HepG2 (cell line): Measurements from ENCODE around the gene DYNC1LI1. TPM values are rescaled to one million over a fixed set of nuclear protein-coding genes. Genes with fewer than 3 reads are reported as not detected.

Source experiments
- ATAC-seq: fragments of 200-7000 bp; cut with Tn5 transposase; 3 replicates; pipeline ENCODE4 v1.9.1; 2020; ENCODE audit warnings: mild to moderate bottlenecking, moderate library complexity
- BruUV-seq: library from RNA; stranded (reverse); fragments of 400-500 nt; replicated peaks from 2 replicates; lab custom pipeline; 2021; lab: Mats Ljungman, UMichigan
- CTCF ChIA-PET: fragments of 300-600 bp; formaldehyde crosslinking; extraction: SDS; loops from one replicate; lab custom pipeline; 2021; ENCODE audit warnings: low total read pairs, inconsistent platforms, low intra/inter-chr PET ratio; lab: Yijun Ruan, JAX
- POLR2A ChIA-PET: fragments of 350-600 bp; sonication (Branson Sonifier 250); formaldehyde crosslinking; loops from one replicate; lab custom pipeline; 2020; ENCODE audit warnings: antibody characterized with exemption, inconsistent platforms; lab: Yijun Ruan, JAX
- DNase-seq: peaks from one replicate; pipeline ENCODE4 v3.0.0-alpha.2; 2015; ENCODE audit warnings: low spot score
- FAIRE-seq: peaks from 3 replicates; lab custom pipeline; 2011; peaks lifted over from hg19 to GRCh38; lab: Jason Lieb, UNC
- H2AFZ ChIP-seq: one replicate; pipeline ENCODE4 v1.6.1; 2011; ENCODE audit warnings: low read length, inconsistent platforms
- H3K27ac ChIP-seq: fragments of 300-600 bp; 3 replicates; pipeline ENCODE4 v1.8.0; 2011; ENCODE audit warnings: mixed run types, mild to moderate bottlenecking, mixed read lengths, low read length, inconsistent platforms; ENCODE audit not compliant: insufficient read depth; ENCODE audit errors: extremely low read length
- H3K27me3 ChIP-seq, 2 experiments: fragments of 200-600 bp in 1 of 2; 2 replicates in 1 of 2; 3 replicates in 1 of 2; pipeline versions ENCODE4 v1.6.0 to v1.8.0; 2011; ENCODE audit warnings: low read length in 2 of 2, mild to moderate bottlenecking in 2 of 2, moderate library complexity in 2 of 2, inconsistent platforms in 1 of 2; ENCODE audit not compliant: insufficient read depth in 2 of 2, control insufficient read depth in 1 of 2
- H3K36me3 ChIP-seq, 2 experiments: fragments of 200-600 bp in 1 of 2; replicated peaks in 1 of 2; 2 replicates in 1 of 2; 3 replicates in 1 of 2; pipeline versions ENCODE4 v1.5.1 to v1.8.0; 2011; ENCODE audit warnings: low read length in 2 of 2, inconsistent platforms in 1 of 2; ENCODE audit not compliant: insufficient read depth in 2 of 2, control insufficient read depth in 1 of 2
- H3K4me1 ChIP-seq: 2 replicates; pipeline ENCODE4 v1.5.1; 2012; ENCODE audit warnings: low read length, inconsistent platforms; ENCODE audit not compliant: insufficient read depth
- H3K4me2 ChIP-seq: 2 replicates; pipeline ENCODE4 v1.6.0; 2011; ENCODE audit warnings: low read depth, low read length, inconsistent platforms
- H3K4me3 ChIP-seq, 3 experiments: fragments of 200-600 bp in 1 of 3; sonication (generic), shearing (Covaris generic) in 1 of 3; replicated peaks in 1 of 3; 2 replicates each; pipeline ENCODE4 v1.5.1; 2011 to 2016; ENCODE audit warnings: low read length in 3 of 3, inconsistent platforms in 2 of 3, low read depth in 2 of 3, mild to moderate bottlenecking in 2 of 3, control low read depth in 1 of 3, mixed read lengths in 1 of 3; ENCODE audit not compliant: insufficient read depth in 1 of 3
- H3K79me2 ChIP-seq: one replicate; pipeline ENCODE4 v1.6.1; 2011; ENCODE audit warnings: low read length, inconsistent platforms; ENCODE audit not compliant: insufficient read depth
- H3K9ac ChIP-seq: 2 replicates; pipeline ENCODE4 v1.6.0; 2011; ENCODE audit warnings: mild to moderate bottlenecking, low read depth, low read length, inconsistent platforms; ENCODE audit not compliant: insufficient read depth
- H3K9me3 ChIP-seq: 2 replicates; pipeline ENCODE4 v1.5.1; 2012; ENCODE audit warnings: mild to moderate bottlenecking, low read length
- H4K20me1 ChIP-seq: 2 replicates; pipeline ENCODE4 v1.6.0; 2011; ENCODE audit warnings: inconsistent platforms, mild to moderate bottlenecking, low read length, moderate library complexity; ENCODE audit not compliant: insufficient read depth
- BRCA1 ChIP-seq: sonication (generic); formaldehyde crosslinking; IDR thresholded peaks from 2 replicates; pipeline ENCODE4 v1.4.0; 2020; ENCODE audit warnings: missing genetic modification reagents
- CBX2 ChIP-seq, 2 experiments: fragments of 200-600 bp in 1 of 2; sonication (generic); formaldehyde crosslinking in 1 of 2; IDR thresholded peaks; 2 replicates each; pipeline versions ENCODE4 v1.7.0 to v1.8.1; 2018 to 2022; ENCODE audit warnings: low read depth in 2 of 2, low read length in 1 of 2, mild to moderate bottlenecking in 1 of 2, missing genetic modification reagents in 1 of 2
- CREB1 ChIP-seq, 2 experiments: fragments of 450-650 bp in 1 of 2; IDR thresholded peaks; 2 replicates each; pipeline ENCODE4 v1.6.1; 2016 to 2017; ENCODE audit warnings: control low read depth in 1 of 2, mild to moderate bottlenecking in 1 of 2, missing compliant biosample characterization in 1 of 2, missing genetic modification characterization in 1 of 2
- ETV5 ChIP-seq: IDR thresholded peaks from 2 replicates; pipeline ENCODE4 v1.6.1; 2018; ENCODE audit warnings: missing biosample characterization, missing genetic modification reagents, inconsistent platforms, borderline replicate concordance
- HMG20A ChIP-seq: IDR thresholded peaks from 2 replicates; pipeline ENCODE4 v1.6.1; 2016; ENCODE audit warnings: borderline replicate concordance
- JUN ChIP-seq: sonication (generic); formaldehyde crosslinking; IDR thresholded peaks from 2 replicates; pipeline ENCODE4 v1.4.0; 2020; ENCODE audit warnings: mild to moderate bottlenecking, missing genetic modification reagents
- KLF9 ChIP-seq: IDR thresholded peaks from 2 replicates; pipeline ENCODE4 v1.6.1; 2016; ENCODE audit warnings: low read depth
- MATR3 ChIP-seq: sonication (generic); formaldehyde crosslinking; IDR thresholded peaks from 2 replicates; pipeline ENCODE4 v1.4.0; 2020; ENCODE audit warnings: missing genetic modification reagents
- MTA3 ChIP-seq: sonication (generic); formaldehyde crosslinking; IDR thresholded peaks from 2 replicates; pipeline ENCODE4 v1.4.0; 2020; ENCODE audit warnings: missing genetic modification reagents
- THYN1 ChIP-seq: sonication (generic); formaldehyde crosslinking; IDR thresholded peaks from 2 replicates; pipeline ENCODE4 v1.8.1; 2023; ENCODE audit warnings: low read depth, mild to moderate bottlenecking, moderate library complexity, missing genetic modification reagents, borderline replicate concordance
- WGBS: methylation state at CpG from one replicate; pipeline ENCODE4 v1.1.6; 2017; ENCODE audit warnings: low lambda C conversion rate; 5-methylcytosine and 5-hydroxymethylcytosine counted together
- in situ Hi-C: cut with HindIII; loops from 2 replicates; pipeline ENCODE4 v1.10.0; 2017; ENCODE audit warnings: low pct_unique_long_range_greater_than_20kb; ENCODE audit not compliant: extremely low pct_ligation_motif_present
- intact Hi-C: fragments of 100-400 bp; cut with micrococcal nuclease; formaldehyde crosslinking; loops from one replicate; pipeline ENCODE4 v1.10.0; 2022; ENCODE audit not compliant: unreplicated experiment
- polyA plus RNA-seq, 8 experiments: library from polyadenylated mRNA; depleted of rRNA in 3 of 8; stranded (reverse) in 7 of 8; unstranded in 1 of 8; fragments of >200 nt; fragmentation: Illumina TruSeq in 4 of 8; extraction: Trizol in 4 of 8; gene quantifications; 2 replicates each; pipeline versions ENCODE4 v1.2.1 to v1.2.3, GENCODE V29; 2011 to 2016; ENCODE audit warnings: low read depth in 4 of 8, missing spikeins in 1 of 8, mixed read lengths in 1 of 8; ENCODE audit not compliant: insufficient read depth in 1 of 8
- total RNA-seq, 5 experiments: library from RNA; depleted of rRNA; stranded (reverse); fragments of >200 nt; fragmentation: Illumina TruSeq; extraction: Trizol; gene quantifications; 2 replicates each; pipeline ENCODE4 v1.2.3, GENCODE V29; 2016; ENCODE audit warnings: low read depth in 1 of 5
- TF ChIP-seq, protein P1 (sequence below), 2 experiments: fragments of 450-650 bp in 1 of 2; sonication (generic) in 1 of 2; formaldehyde crosslinking; IDR thresholded peaks; 2 replicates each; pipeline versions ENCODE4 v1.5.0 to v1.8.0; 2020 to 2022; ENCODE audit warnings: mild to moderate bottlenecking in 1 of 2, missing genetic modification reagents in 1 of 2
- TF ChIP-seq, protein P2 (sequence below): sonication (generic); formaldehyde crosslinking; IDR thresholded peaks from 2 replicates; pipeline ENCODE4 v1.4.0; 2020; ENCODE audit warnings: missing genetic modification reagents; ENCODE audit errors: not compliant biosample characterization
- TF ChIP-seq, protein P3 (sequence below): IDR thresholded peaks from 2 replicates; pipeline ENCODE4 v1.6.1; 2016; ENCODE audit warnings: low read depth, borderline replicate concordance
- TF ChIP-seq, protein P4 (sequence below): IDR thresholded peaks from 2 replicates; pipeline ENCODE4 v1.6.1; 2016; ENCODE audit warnings: missing compliant biosample characterization, missing genetic modification reagents, borderline replicate concordance

DYNC1LI1 gene
- total and polyA plus RNA-seq, 2 of the 13 experiments (the other 11 are each of a cell fraction or from before 2014, with no cell fraction given), result 13.4 to 37.1 TPM

DNA sequence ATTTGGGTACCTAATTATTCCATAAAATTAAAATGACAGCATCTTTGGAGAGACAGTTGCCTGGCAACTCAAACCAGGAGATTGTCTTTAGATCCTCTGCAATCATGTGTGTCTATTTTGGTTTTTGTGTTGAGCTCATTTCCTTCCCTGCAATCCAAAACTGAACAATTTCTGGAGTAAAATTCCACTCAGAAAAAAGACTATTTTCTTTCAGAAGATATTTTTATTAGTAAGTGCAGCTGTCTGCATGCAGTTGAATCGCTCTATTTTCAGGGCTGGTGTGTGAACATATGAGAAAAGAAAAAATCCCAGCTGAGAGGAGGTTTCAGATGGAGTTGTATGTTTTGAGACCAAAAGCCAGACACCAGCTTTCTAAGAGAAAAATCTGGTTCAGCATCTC is 41.9 kb upstream of the DYNC1LI1 start:
- Histone ChIP-seq H2AFZ (no peak overlapping the region), H3K9me3 (no peaks in the 10 kb centered on the region), H3K27ac (no peak overlapping the region), H3K9ac (no peak overlapping the region), H3K4me3 (no peak overlapping the region), H3K27me3 (peaks cover 0 to 5% of the 10 kb centered on the region in 2 experiments; a peak in 2 of 5 replicates), H3K4me1 (no peaks in the 10 kb centered on the region), H3K36me3 (no peaks in the 10 kb centered on the region), H4K20me1 (no peaks in the 10 kb centered on the region), H3K79me2 (no peaks in the 10 kb centered on the region), H3K4me2 (no peak overlapping the region)
- DNase-seq, result no peak
- FAIRE-seq, result no peak
- CTCF ChIA-PET, result no interaction called here
- ATAC-seq, result no peak
- BruUV-seq, result no TSS peak
- in situ Hi-C loops (no loop called here), intact Hi-C loops (no loop called here)
- POLR2A ChIA-PET, result no interaction called here
- WGBS, result 2% methylated on average over 1 of the region's 1 CpG
- TF ChIP-seq ETV5 (CRISPR knock-in tag) (no peak), MTA3 (CRISPR knock-in tag) (no peak), THYN1 (CRISPR knock-in tag) (no peak), KLF9 (no peak)
- TF ChIP-seq, protein P1, sequence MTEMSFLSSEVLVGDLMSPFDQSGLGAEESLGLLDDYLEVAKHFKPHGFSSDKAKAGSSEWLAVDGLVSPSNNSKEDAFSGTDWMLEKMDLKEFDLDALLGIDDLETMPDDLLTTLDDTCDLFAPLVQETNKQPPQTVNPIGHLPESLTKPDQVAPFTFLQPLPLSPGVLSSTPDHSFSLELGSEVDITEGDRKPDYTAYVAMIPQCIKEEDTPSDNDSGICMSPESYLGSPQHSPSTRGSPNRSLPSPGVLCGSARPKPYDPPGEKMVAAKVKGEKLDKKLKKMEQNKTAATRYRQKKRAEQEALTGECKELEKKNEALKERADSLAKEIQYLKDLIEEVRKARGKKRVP (CRISPR knock-in tag; IDR thresholded peaks at IDR 0.05), result no peak
- TF ChIP-seq, protein P2, sequence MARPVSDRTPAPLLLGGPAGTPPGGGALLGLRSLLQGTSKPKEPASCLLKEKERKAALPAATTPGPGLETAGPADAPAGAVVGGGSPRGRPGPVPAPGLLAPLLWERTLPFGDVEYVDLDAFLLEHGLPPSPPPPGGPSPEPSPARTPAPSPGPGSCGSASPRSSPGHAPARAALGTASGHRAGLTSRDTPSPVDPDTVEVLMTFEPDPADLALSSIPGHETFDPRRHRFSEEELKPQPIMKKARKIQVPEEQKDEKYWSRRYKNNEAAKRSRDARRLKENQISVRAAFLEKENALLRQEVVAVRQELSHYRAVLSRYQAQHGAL (CRISPR knock-in tag), result no peak

DNA sequence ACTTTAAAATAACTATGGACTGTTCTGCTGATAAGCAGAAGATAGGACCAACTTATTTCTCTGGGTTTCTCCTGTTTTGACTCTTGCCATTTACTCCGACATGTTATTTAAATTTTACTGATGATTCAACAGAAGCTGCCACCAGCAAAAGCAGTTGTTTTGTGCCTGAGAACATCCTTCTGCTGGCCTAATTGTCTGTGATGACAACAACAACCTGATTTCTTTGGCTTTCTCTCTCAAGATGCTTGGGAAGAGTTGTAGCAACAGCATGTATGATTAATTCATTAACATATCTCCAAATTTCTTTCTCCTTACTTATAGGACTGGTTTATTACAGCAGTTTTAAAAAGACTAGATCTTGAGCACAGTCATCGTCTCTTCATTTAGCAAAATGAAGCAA is 36.9 kb upstream of the DYNC1LI1 start:
- H3K27me3 ChIP-seq, result peaks cover 0 to 11% of the 10 kb centered on the region in 2 experiments; a peak in 1 of 5 replicates
- no peak overlapping the region for H3K4me3 ChIP-seq
- POLR2A ChIA-PET, result no interaction called here
- H4K20me1 ChIP-seq, result no peaks in the 10 kb centered on the region
- H3K9me3 ChIP-seq, result no peaks in the 10 kb centered on the region
- TF ChIP-seq BRCA1 (CRISPR knock-in tag), result no peak
- TF ChIP-seq, protein P3, sequence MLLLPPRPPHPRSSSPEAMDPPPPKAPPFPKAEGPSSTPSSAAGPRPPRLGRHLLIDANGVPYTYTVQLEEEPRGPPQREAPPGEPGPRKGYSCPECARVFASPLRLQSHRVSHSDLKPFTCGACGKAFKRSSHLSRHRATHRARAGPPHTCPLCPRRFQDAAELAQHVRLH (CRISPR knock-in tag), result no peak
- TF ChIP-seq HMG20A (CRISPR knock-in tag), result no peak
- TF ChIP-seq JUN (CRISPR knock-in tag), result no peak
- TF ChIP-seq MATR3 (CRISPR knock-in tag), result no peak
- no peak for TF ChIP-seq CBX2 (IDR thresholded peaks at IDR 0.05; ENCODE audit: low read depth, low read length)
- no peak for TF ChIP-seq CBX2 (CRISPR knock-in tag; IDR thresholded peaks at IDR 0.05; ENCODE audit: low read depth)
- TF ChIP-seq, protein P4, sequence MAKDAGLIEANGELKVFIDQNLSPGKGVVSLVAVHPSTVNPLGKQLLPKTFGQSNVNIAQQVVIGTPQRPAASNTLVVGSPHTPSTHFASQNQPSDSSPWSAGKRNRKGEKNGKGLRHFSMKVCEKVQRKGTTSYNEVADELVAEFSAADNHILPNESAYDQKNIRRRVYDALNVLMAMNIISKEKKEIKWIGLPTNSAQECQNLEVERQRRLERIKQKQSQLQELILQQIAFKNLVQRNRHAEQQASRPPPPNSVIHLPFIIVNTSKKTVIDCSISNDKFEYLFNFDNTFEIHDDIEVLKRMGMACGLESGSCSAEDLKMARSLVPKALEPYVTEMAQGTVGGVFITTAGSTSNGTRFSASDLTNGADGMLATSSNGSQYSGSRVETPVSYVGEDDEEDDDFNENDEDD (CRISPR knock-in tag), result no peak
- TF ChIP-seq CREB1 (IDR thresholded peaks at IDR 0.05), result no peak
- no peak for TF ChIP-seq CREB1 (CRISPR knock-in tag; IDR thresholded peaks at IDR 0.05)
- H3K4me2 ChIP-seq, result no peak overlapping the region
- no TSS peak for BruUV-seq
- H3K36me3 ChIP-seq, result no peaks in the 10 kb centered on the region
- CTCF ChIA-PET, result no interaction called here
- no peaks in the 10 kb centered on the region for H3K4me1 ChIP-seq
- in situ Hi-C loops, result no loop called here
- ATAC-seq (no peak), FAIRE-seq (no peak), DNase-seq (no peak)
- 29% methylated on average over 2 of the region's 2 CpGs for WGBS
- no peaks in the 10 kb centered on the region for H3K79me2 ChIP-seq
- H3K9ac ChIP-seq, result no peak overlapping the region
- intact Hi-C loops, result no loop called here
- H3K27ac ChIP-seq, result no peak overlapping the region
- H2AFZ ChIP-seq, result no peak overlapping the region
